HEK293T (cell line): ENCODE results near the gene BTBD7.

Experiments
- CTCF ChIA-PET: fragments of 350-600 bp; formaldehyde crosslinking; extraction: SDS; loops from one replicate; lab custom pipeline; 2021; ENCODE audit warnings: antibody characterized with exemption, inconsistent platforms; lab: Yijun Ruan, JAX
- POLR2A ChIA-PET: fragments of 350-600 bp; formaldehyde crosslinking; extraction: SDS; loops from one replicate; lab custom pipeline; 2020; ENCODE audit warnings: antibody characterized with exemption, inconsistent platforms; lab: Yijun Ruan, JAX
- DNase-seq: peaks from one replicate; pipeline ENCODE4 v3.0.0; 2012; ENCODE audit warnings: mixed read lengths; ENCODE audit errors: extremely low spot score
- ARNT ChIP-seq: fragments of 450-650 bp; IDR thresholded peaks from 2 replicates; pipeline ENCODE4 v1.6.1; 2017; ENCODE audit warnings: mild to moderate bottlenecking
- BHLHE40 ChIP-seq: fragments of 450-650 bp; IDR thresholded peaks from 2 replicates; pipeline ENCODE4 v1.6.1; 2016; ENCODE audit warnings: mild to moderate bottlenecking, moderate library complexity, borderline replicate concordance
- CTBP1 ChIP-seq: fragments of 450-650 bp; IDR thresholded peaks from 2 replicates; pipeline ENCODE4 v1.6.1; 2016; ENCODE audit warnings: borderline replicate concordance
- ELF4 ChIP-seq: fragments of 450-650 bp; IDR thresholded peaks from 2 replicates; pipeline ENCODE4 v1.6.1; 2017; ENCODE audit warnings: antibody characterized with exemption
- FOXA1 ChIP-seq: fragments of 450-650 bp; IDR thresholded peaks from 2 replicates; pipeline ENCODE4 v1.6.1; 2016; ENCODE audit warnings: mild to moderate bottlenecking
- FOXK2 ChIP-seq: fragments of 450-650 bp; IDR thresholded peaks from 2 replicates; pipeline ENCODE4 v1.6.1; 2016; ENCODE audit warnings: mild to moderate bottlenecking
- FOXM1 ChIP-seq: fragments of 450-650 bp; IDR thresholded peaks from 2 replicates; pipeline ENCODE4 v1.6.1; 2017; ENCODE audit warnings: mild to moderate bottlenecking, borderline replicate concordance
- HDGF ChIP-seq: fragments of 450-650 bp; IDR thresholded peaks from 2 replicates; pipeline ENCODE4 v1.6.1; 2017; ENCODE audit warnings: antibody characterized with exemption, borderline replicate concordance
- L3MBTL2 ChIP-seq: fragments of 450-650 bp; conservative IDR thresholded peaks from 2 replicates; pipeline ENCODE4 v1.6.1; 2016; ENCODE audit warnings: mild to moderate bottlenecking
- LEF1 ChIP-seq: fragments of 450-650 bp; IDR thresholded peaks from 2 replicates; pipeline ENCODE4 v1.6.1; 2017; ENCODE audit warnings: mild to moderate bottlenecking, borderline replicate concordance
- NFRKB ChIP-seq: fragments of 450-650 bp; IDR thresholded peaks from 2 replicates; pipeline ENCODE4 v1.6.1; 2016; ENCODE audit warnings: mild to moderate bottlenecking, moderate library complexity
- PKNOX1 ChIP-seq: fragments of 450-650 bp; IDR thresholded peaks from 2 replicates; pipeline ENCODE4 v1.6.1; 2016
- SP1 ChIP-seq: fragments of 450-650 bp; IDR thresholded peaks from 2 replicates; pipeline ENCODE4 v1.6.1; 2017
- SUZ12 ChIP-seq: fragments of 450-650 bp; IDR thresholded peaks from 2 replicates; pipeline ENCODE4 v1.6.1; 2016; ENCODE audit warnings: mild to moderate bottlenecking
- TARDBP ChIP-seq: fragments of 450-650 bp; IDR thresholded peaks from 2 replicates; pipeline ENCODE4 v1.6.1; 2016
- ZNF384 ChIP-seq: fragments of 450-650 bp; IDR thresholded peaks from 2 replicates; pipeline ENCODE4 v1.6.1; 2016

The BTBD7 gene

GRCh38 chr14:93231129-93231979, 101.5 kb downstream of the BTBD7 start:
- POLR2A ChIA-PET = no interaction called here
- CTCF ChIA-PET = interaction anchor here (0.9 kb wide), 1 partner anchor 388 kb away, joined by 5 read pairs; no protein-coding TSS in a partner anchor
- no peak for TF ChIP-seq L3MBTL2
- TF ChIP-seq FOXK2 = no peak
- no peak for TF ChIP-seq FOXM1
- TF ChIP-seq ARNT = no peak
- TF ChIP-seq NFRKB = no peak
- no peak for TF ChIP-seq SP1
- TF ChIP-seq TARDBP = no peak
- TF ChIP-seq FOXA1 = no peak
- TF ChIP-seq CTBP1 = no peak
- TF ChIP-seq ZNF384 = no peak
- no peak for TF ChIP-seq LEF1
- DNase-seq = no peak

- CTCF ChIA-PET = no interaction called here
- TF ChIP-seq TARDBP (no peak), PKNOX1 (no peak), NFRKB (no peak), SP1 (no peak), FOXK2 (no peak), SUZ12 (no peak), ARNT (no peak)
- POLR2A ChIA-PET = interaction anchor here (1.0 kb wide), 1 partner anchor 23 kb away, joined by 3 read pairs; the partner anchor contains the start of genes GON7 and UBR7
- DNase-seq = no peak
Observed at GRCh38 chr14:93230539-93230938, 102.3 kb downstream of the BTBD7 start.

- DNase-seq = no peak
- CTCF ChIA-PET = no interaction called here
- POLR2A ChIA-PET = no interaction called here
- TF ChIP-seq TARDBP (no peak), L3MBTL2 (no peak), SUZ12 (no peak), ARNT (no peak), CTBP1 (no peak), LEF1 (no peak), FOXM1 (no peak), HDGF (no peak), PKNOX1 (no peak), FOXA1 (no peak), SP1 (no peak), ELF4 (no peak), FOXK2 (no peak), BHLHE40 (no peak), NFRKB (no peak)
Observed at GRCh38 chr14:93228550-93228949, 104.3 kb downstream of the BTBD7 start.

- no peak for DNase-seq
- TF ChIP-seq LEF1 = no peak
- no peak for TF ChIP-seq FOXM1
- TF ChIP-seq CTBP1 = no peak
- TF ChIP-seq FOXA1 = no peak
- no peak for TF ChIP-seq L3MBTL2
- no peak for TF ChIP-seq ZNF384
- TF ChIP-seq ELF4 = no peak
- TF ChIP-seq TARDBP = no peak
- no peak for TF ChIP-seq SUZ12
- no peak for TF ChIP-seq PKNOX1
- TF ChIP-seq SP1 = no peak
- TF ChIP-seq ARNT = no peak
- TF ChIP-seq HDGF = no peak
- ChIA-PET CTCF (no interaction called here), POLR2A (no interaction called here)
Observed at GRCh38 chr14:93223565-93223964, 109.3 kb downstream of the BTBD7 start.

GRCh38 chr14:93220509-93220908, 112.3 kb downstream of the BTBD7 start:
- ChIA-PET POLR2A (no interaction called here), CTCF (no interaction called here)
- DNase-seq = no peak
- TF ChIP-seq FOXA1 = no peak
- TF ChIP-seq HDGF = no peak
- no peak for TF ChIP-seq L3MBTL2
- no peak for TF ChIP-seq NFRKB
- no peak for TF ChIP-seq LEF1
- no peak for TF ChIP-seq ZNF384
- no peak for TF ChIP-seq CTBP1
- no peak for TF ChIP-seq FOXK2
- TF ChIP-seq TARDBP = no peak
- no peak for TF ChIP-seq ARNT
- TF ChIP-seq SUZ12 = no peak
- no peak for TF ChIP-seq BHLHE40
